Daoy (cell line): Measurements from ENCODE around the gene KRTAP19-2. TPM values are rescaled to one million over a fixed set of nuclear protein-coding genes. Genes with fewer than 3 reads are reported as not detected.

Source experiments
- DNase-seq: peaks from one replicate; pipeline ENCODE4 v3.0.0-alpha.2; 2015; ENCODE audit warnings: low read depth
- total RNA-seq: library from RNA; depleted of rRNA; stranded (reverse); fragments of >200 nt; shearing (Covaris generic); gene quantifications from 2 replicates; pipeline ENCODE4 v1.2.3, GENCODE V29; 2014; rRNA removed

Gene KRTAP19-2
- not detected in 2 replicates for total RNA-seq

- no peak for DNase-seq
Observed at GRCh38 chr21:30487336-30487735, at the start of gene KRTAP19-2. Gene KRTAP19-2, minus strand, starts transcription at chr21:30487436. Its CDS starts 88 bp downstream, at chr21:30487348.

GRCh38 chr21:30518876-30519275 is 31.6 kb upstream of the KRTAP19-2 start:
- DNase-seq: no peak

DNA sequence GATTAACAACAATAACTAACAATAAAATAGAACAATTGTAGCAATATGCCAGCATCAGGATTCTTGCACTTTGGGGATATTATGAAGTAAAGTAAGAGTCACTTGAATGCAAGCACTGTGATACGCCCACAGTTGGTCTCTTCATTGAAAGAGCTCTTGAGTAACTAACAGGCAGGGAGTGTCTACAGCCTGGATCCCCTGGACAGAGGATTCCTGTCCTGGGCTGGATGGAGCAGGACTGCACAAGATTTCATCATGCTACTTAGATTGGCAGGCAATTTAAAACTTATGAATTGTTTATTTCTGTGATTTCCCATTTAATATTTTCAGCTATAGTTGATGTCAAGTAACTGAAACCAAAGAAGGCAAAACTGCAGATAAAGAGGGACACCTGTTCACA is 28.4 kb upstream of the KRTAP19-2 start:
- DNase-seq: no peak

- DNase-seq: peak; percentile 16
Observed at GRCh38 chr21:30505621-30506205, 18.5 kb upstream of the KRTAP19-2 start.

- no peak for DNase-seq
Observed at GRCh38 chr21:30502041-30502440, 14.8 kb upstream of the KRTAP19-2 start, which contains the start of gene KRTAP19-5. Gene KRTAP19-5, minus strand, starts transcription at chr21:30502141. Its CDS starts 51 bp downstream, at chr21:30502090.

DNA sequence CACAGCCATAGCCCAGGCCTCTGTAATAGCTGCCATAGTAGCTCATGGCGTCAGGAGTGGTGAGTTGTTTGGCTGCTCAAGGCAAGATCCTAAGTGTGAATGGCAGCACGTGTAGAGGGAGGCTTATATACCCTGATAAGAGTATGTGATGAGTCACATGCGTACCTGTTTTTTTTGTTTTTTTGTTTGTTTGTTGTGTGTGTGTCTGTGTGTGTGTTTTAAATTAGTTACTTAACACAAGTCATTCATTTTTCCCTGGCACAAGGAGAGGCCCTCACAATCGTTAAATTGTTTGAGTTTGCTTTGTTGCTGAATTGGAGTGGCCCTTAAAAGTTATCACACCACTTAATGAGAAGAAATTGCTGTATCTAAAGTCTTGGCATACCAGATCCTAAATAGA is 9.8 kb upstream of the KRTAP19-2 start, which contains the start of gene KRTAP19-4:
Gene KRTAP19-4 (minus strand): TSS at position 101 of the 400 bp plus-strand sequence. CDS start 55 bp downstream, at position 46.
- DNase-seq: no peak

- no peak for DNase-seq
Observed at GRCh38 chr21:30491963-30492428, 4.8 kb upstream of the KRTAP19-2 start, which contains the start of gene KRTAP19-3. Gene KRTAP19-3, minus strand, starts transcription at chr21:30492013. Its CDS starts 56 bp downstream, at chr21:30491957.

DNA sequence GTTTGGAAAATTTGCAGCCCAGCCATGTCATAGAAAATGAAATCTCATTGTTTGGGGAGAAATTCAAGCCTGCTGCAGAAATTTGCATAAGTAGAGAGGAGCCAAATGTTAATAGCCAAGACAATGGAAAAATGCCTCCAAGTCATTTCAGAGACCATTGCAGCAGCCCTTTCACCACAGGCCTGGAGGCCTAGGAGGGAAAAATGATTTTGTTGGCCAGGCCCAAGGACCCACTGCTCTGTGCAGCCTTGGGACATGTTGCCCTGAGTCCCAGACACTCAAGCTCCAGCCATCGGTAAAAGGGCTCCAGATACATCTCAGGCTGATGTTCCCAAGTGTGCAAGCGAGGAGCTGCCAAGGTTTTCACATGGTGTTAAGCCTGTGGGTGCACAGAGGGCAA is 1.1 kb downstream of the KRTAP19-2 start:
- no peak for DNase-seq

GRCh38 chr21:30482130-30482529 is 5.1 kb downstream of the KRTAP19-2 start:
- DNase-seq: no peak

- peak; percentile 31 for DNase-seq
Observed at GRCh38 chr21:30480145-30480544, 7.1 kb downstream of the KRTAP19-2 start, which contains the start of gene KRTAP19-1. Gene KRTAP19-1, minus strand, starts transcription at chr21:30480367. Its CDS starts 50 bp downstream, at chr21:30480317.

DNA sequence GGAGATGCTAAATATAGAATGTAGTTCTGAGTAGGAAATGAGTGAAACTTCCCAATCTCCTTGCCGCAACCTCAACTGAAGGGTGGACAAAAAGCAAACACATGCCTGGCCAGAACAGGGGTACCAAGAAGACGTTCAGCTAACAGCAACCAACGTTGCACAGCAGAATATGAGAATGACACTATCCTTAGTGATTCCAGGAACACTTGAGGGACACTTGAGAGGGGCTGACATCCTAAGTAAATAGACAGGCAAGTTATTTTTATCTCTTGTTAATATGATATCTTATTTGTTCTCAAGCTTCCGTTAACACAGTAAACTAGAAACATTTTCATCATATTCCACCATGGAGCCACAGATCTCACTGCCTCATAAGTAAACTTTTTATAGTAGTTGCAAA is 8.0 kb downstream of the KRTAP19-2 start:
- no peak for DNase-seq

GRCh38 chr21:30478004-30478403 is 9.2 kb downstream of the KRTAP19-2 start:
- no peak for DNase-seq

- no peak for DNase-seq
Observed at GRCh38 chr21:30468900-30469714, 18.1 kb downstream of the KRTAP19-2 start.

DNA sequence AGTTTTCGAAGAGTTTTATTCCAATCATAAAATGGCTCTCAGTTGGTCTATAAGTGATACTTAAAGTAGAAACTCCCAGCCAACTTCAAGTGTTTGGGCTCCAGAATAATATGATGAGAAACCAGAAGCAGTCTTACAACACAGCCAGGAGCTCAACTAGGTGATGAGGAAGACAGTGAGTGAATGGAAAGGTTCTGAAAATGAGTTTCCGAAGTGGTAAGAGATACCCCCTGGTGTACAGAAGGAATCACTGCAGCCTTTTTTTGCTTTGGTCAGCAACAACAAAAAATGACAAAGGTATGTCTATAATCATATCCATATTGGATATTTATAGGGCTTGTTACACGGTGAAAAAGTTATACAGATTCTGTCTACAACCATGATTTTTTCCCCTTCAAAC is 23.5 kb downstream of the KRTAP19-2 start:
- peak; percentile 22 for DNase-seq

DNA sequence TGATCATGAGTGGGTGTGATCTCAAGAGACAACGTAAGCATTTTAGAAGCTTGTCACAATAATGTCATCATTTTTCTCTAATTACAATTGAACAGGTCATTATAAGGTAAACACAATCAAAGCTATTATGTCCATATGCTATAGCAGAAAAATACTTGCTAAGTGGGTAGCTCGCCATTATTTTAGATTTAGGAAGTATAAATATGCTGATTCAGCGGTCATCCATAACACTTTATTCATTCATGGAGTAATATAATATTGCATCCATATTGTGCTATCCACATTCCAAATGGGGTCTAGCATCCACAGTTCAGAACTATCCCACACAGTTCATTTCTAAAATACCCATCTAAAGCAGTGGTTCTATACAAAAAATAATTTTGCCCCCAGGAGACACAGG is 38.7 kb downstream of the KRTAP19-2 start:
- no peak for DNase-seq

- DNase-seq: peak; percentile 12
Observed at GRCh38 chr21:30447056-30447455, 40.2 kb downstream of the KRTAP19-2 start.

- DNase-seq: no peak
Observed at GRCh38 chr21:30444204-30444603, 43.0 kb downstream of the KRTAP19-2 start.

- no peak for DNase-seq
Observed at GRCh38 chr21:30443226-30443625, 44.0 kb downstream of the KRTAP19-2 start.

DNA sequence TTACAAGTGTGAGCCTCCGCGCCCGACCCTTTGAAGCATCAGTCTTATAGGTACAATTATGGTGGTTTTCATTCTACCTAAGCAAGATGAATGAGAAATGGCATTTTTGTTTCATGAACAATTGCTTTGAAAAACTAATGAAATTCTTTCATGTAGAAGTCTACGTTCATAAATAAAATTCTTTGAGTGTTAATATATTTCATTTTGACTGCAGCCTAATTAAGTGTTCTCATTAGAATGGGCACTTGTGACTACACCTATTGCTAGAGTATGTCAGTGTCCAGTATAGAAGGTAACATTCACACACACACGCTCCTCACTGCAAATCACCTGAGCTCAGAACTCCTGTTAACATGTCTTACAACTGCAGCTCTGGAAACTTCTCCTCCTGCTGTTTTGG is 47.3 kb downstream of the KRTAP19-2 start, which contains the start of gene KRTAP15-1:
Gene KRTAP15-1 (plus strand): TSS at position 301 of the 400 bp plus-strand sequence. CDS start 53 bp downstream, at position 354.
- DNase-seq: no peak
